Ishikawa (cell line): ENCODE data around the gene MBLAC2.

Source experiments
- EP300 ChIP-seq: IDR thresholded peaks from 2 replicates; pipeline ENCODE4 v1.6.1; 2012; ENCODE audit warnings: borderline replicate concordance
- MAX ChIP-seq: IDR thresholded peaks from 2 replicates; pipeline ENCODE4 v1.6.1; 2012
- TEAD4 ChIP-seq: IDR thresholded peaks from 2 replicates; pipeline ENCODE4 v1.6.1; 2012

GRCh38 chr5:90446961-90447360 lies 27.6 kb downstream of the MBLAC2 start:
- no peak for TF ChIP-seq MAX
- no peak for TF ChIP-seq EP300
- no peak for TF ChIP-seq TEAD4
